ENCODE results near the gene HAPLN3. TPM values are rescaled to one million over a fixed set of nuclear protein-coding genes. Genes with fewer than 3 reads are reported as not detected.

HAPLN3 gene
- total RNA-seq, 1 experiment from 2014 or later, result 60.6 TPM

GRCh38 chr15:88900309-88900981 lies 5.1 kb upstream of the HAPLN3 start:
- in situ Hi-C loops (cut with HindIII; ENCODE audit: low sequenced_read_pairs), result loop anchor here (10.0 kb wide), 1 partner anchor 104 kb away; no protein-coding TSS in a partner anchor
- no peak for DNase-seq (ENCODE audit: low spot score)

GRCh38 chr15:88899251-88899650 lies 3.9 kb upstream of the HAPLN3 start:
- in situ Hi-C loops (cut with HindIII; ENCODE audit: low sequenced_read_pairs), result no loop called here

GRCh38 chr15:88898736-88899135 lies 3.4 kb upstream of the HAPLN3 start:
- DNase-seq (ENCODE audit: low spot score), result no peak
- in situ Hi-C loops (cut with HindIII; ENCODE audit: low sequenced_read_pairs), result no loop called here

More at GRCh38 chr15:88899251-88899650, 3.9 kb upstream of the HAPLN3 start:
- no peak for DNase-seq (ENCODE audit: low spot score)

GRCh38 chr15:88897456-88898194 lies 2.3 kb upstream of the HAPLN3 start:
- no peak for DNase-seq (ENCODE audit: low spot score)
- in situ Hi-C loops (cut with HindIII; ENCODE audit: low sequenced_read_pairs), result no loop called here

GRCh38 chr15:88897142-88897455 lies 1.8 kb upstream of the HAPLN3 start:
- in situ Hi-C loops (cut with HindIII; ENCODE audit: low sequenced_read_pairs), result no loop called here
- no peak for DNase-seq (ENCODE audit: low spot score)

GRCh38 chr15:88896333-88897033 lies 1.1 kb upstream of the HAPLN3 start:
- DNase-seq (ENCODE audit: low spot score), result no peak
- in situ Hi-C loops (cut with HindIII; ENCODE audit: low sequenced_read_pairs), result no loop called here

- in situ Hi-C loops (cut with HindIII; ENCODE audit: low sequenced_read_pairs), result no loop called here
- peak; percentile 27 for DNase-seq (ENCODE audit: low spot score)
These were observed 961 bp downstream of the HAPLN3 start for GRCh38 chr15:88894348-88894818.

- DNase-seq (ENCODE audit: low spot score), result no peak
- in situ Hi-C loops (cut with HindIII; ENCODE audit: low sequenced_read_pairs), result no loop called here
These were observed 3.6 kb downstream of the HAPLN3 start for GRCh38 chr15:88891540-88892254.

GRCh38 chr15:88890495-88890894 lies 4.8 kb downstream of the HAPLN3 start:
- in situ Hi-C loops (cut with HindIII; ENCODE audit: low sequenced_read_pairs), result no loop called here
- DNase-seq (ENCODE audit: low spot score), result no peak

- no peak for DNase-seq (ENCODE audit: low spot score)
- in situ Hi-C loops (cut with HindIII; ENCODE audit: low sequenced_read_pairs), result no loop called here
These were observed 6.6 kb downstream of the HAPLN3 start for GRCh38 chr15:88888719-88889118.

- in situ Hi-C loops (cut with HindIII; ENCODE audit: low sequenced_read_pairs), result no loop called here
- DNase-seq (ENCODE audit: low spot score), result no peak
These were observed 8.2 kb downstream of the HAPLN3 start for GRCh38 chr15:88887068-88887580.

GRCh38 chr15:88882785-88883184 lies 12.6 kb downstream of the HAPLN3 start:
- in situ Hi-C loops (cut with HindIII; ENCODE audit: low sequenced_read_pairs), result no loop called here
- DNase-seq (ENCODE audit: low spot score), result no peak

GRCh38 chr15:88881775-88882174 lies 13.6 kb downstream of the HAPLN3 start:
- in situ Hi-C loops (cut with HindIII; ENCODE audit: low sequenced_read_pairs), result no loop called here
- DNase-seq (ENCODE audit: low spot score), result no peak

GRCh38 chr15:88880944-88881740 lies 14.2 kb downstream of the HAPLN3 start:
- in situ Hi-C loops (cut with HindIII; ENCODE audit: low sequenced_read_pairs), result no loop called here
- no peak for DNase-seq (ENCODE audit: low spot score)

GRCh38 chr15:88878720-88879184 lies 16.6 kb downstream of the HAPLN3 start:
- in situ Hi-C loops (cut with HindIII; ENCODE audit: low sequenced_read_pairs), result no loop called here

GRCh38 chr15:88877906-88878305 lies 17.4 kb downstream of the HAPLN3 start:
- DNase-seq (ENCODE audit: low spot score), result no peak
- in situ Hi-C loops (cut with HindIII; ENCODE audit: low sequenced_read_pairs), result no loop called here

More at GRCh38 chr15:88878720-88879184, 16.6 kb downstream of the HAPLN3 start:
- DNase-seq (ENCODE audit: low spot score), result no peak

- DNase-seq (ENCODE audit: low spot score), result no peak
- in situ Hi-C loops (cut with HindIII; ENCODE audit: low sequenced_read_pairs), result no loop called here
These were observed 17.9 kb downstream of the HAPLN3 start for GRCh38 chr15:88877415-88877814.

- no peak for DNase-seq (ENCODE audit: low spot score)
- in situ Hi-C loops (cut with HindIII; ENCODE audit: low sequenced_read_pairs), result no loop called here
These were observed 18.8 kb downstream of the HAPLN3 start for GRCh38 chr15:88876573-88876972.
